Astrocyte (in vitro differentiated cells and primary cell): Measurements from ENCODE around the gene ROR1. TPM values are rescaled to one million over a fixed set of nuclear protein-coding genes. Genes with fewer than 3 reads are reported as not detected.

ENCODE experiments used
- DNase-seq: peaks from one replicate; pipeline ENCODE4 v3.0.0-alpha.2; 2010; ENCODE audit warnings: low read depth
- FAIRE-seq: peaks from 2 replicates; lab custom pipeline; 2011; peaks lifted over from hg19 to GRCh38; lab: Jason Lieb, UNC
- H2AFZ ChIP-seq: 2 replicates; pipeline ENCODE4 v1.6.0; 2012; ENCODE audit warnings: low read depth, low read length, inconsistent platforms
- H3K27ac ChIP-seq: 2 replicates; pipeline ENCODE4 v1.5.1; 2011; ENCODE audit warnings: low read depth, low read length, inconsistent platforms
- H3K27me3 ChIP-seq: 2 replicates; pipeline ENCODE4 v1.6.0; 2011; ENCODE audit warnings: low read length, inconsistent platforms; ENCODE audit not compliant: insufficient read depth
- H3K36me3 ChIP-seq: 2 replicates; pipeline ENCODE4 v1.5.1; 2011; ENCODE audit warnings: low read length, inconsistent platforms; ENCODE audit not compliant: insufficient read depth
- H3K4me1 ChIP-seq: 2 replicates; pipeline ENCODE4 v1.5.1; 2011; ENCODE audit warnings: low read length, inconsistent platforms; ENCODE audit not compliant: insufficient read depth
- H3K4me2 ChIP-seq: 2 replicates; pipeline ENCODE4 v1.6.0; 2012; ENCODE audit warnings: low read length, inconsistent platforms
- H3K4me3 ChIP-seq: 2 replicates; pipeline ENCODE4 v1.5.1; 2011; ENCODE audit warnings: low read depth, mild to moderate bottlenecking, low read length, inconsistent platforms; ENCODE audit not compliant: insufficient read depth
- H3K79me2 ChIP-seq: 2 replicates; pipeline ENCODE4 v1.6.0; 2012; ENCODE audit warnings: mild to moderate bottlenecking, low read length, inconsistent platforms; ENCODE audit not compliant: insufficient read depth
- H3K9ac ChIP-seq: 2 replicates; pipeline ENCODE4 v1.6.0; 2012; ENCODE audit warnings: mild to moderate bottlenecking, low read length, inconsistent platforms
- H3K9me3 ChIP-seq: 2 replicates; pipeline ENCODE4 v1.5.1; 2012; ENCODE audit warnings: low read depth, mild to moderate bottlenecking, low read length, inconsistent platforms; ENCODE audit not compliant: insufficient read depth
- H4K20me1 ChIP-seq: 2 replicates; pipeline ENCODE4 v1.6.0; 2012; ENCODE audit warnings: low read length, inconsistent platforms; ENCODE audit not compliant: insufficient read depth
- H3K27ac Mint-ChIP-seq: one replicate; pipeline ENCODE4 v1.8.0; 2021; ENCODE audit warnings: mild to moderate bottlenecking, mixed read lengths; ENCODE audit not compliant: unreplicated experiment
- H3K27me3 Mint-ChIP-seq: one replicate; pipeline ENCODE4 v1.8.0; 2021; ENCODE audit warnings: low read depth, mixed read lengths; ENCODE audit not compliant: unreplicated experiment
- H3K36me3 Mint-ChIP-seq: one replicate; pipeline ENCODE4 v1.8.0; 2021; ENCODE audit warnings: low read depth, mixed read lengths; ENCODE audit not compliant: unreplicated experiment
- H3K4me1 Mint-ChIP-seq: one replicate; pipeline ENCODE4 v1.8.0; 2021; ENCODE audit warnings: low read depth, mixed read lengths; ENCODE audit not compliant: unreplicated experiment
- H3K4me3 Mint-ChIP-seq: one replicate; pipeline ENCODE4 v1.8.0; 2021; ENCODE audit warnings: mild to moderate bottlenecking, moderate library complexity, mixed read lengths; ENCODE audit not compliant: unreplicated experiment
- H3K9me3 Mint-ChIP-seq: one replicate; pipeline ENCODE4 v1.8.0; 2021; ENCODE audit warnings: mild to moderate bottlenecking, mixed read lengths; ENCODE audit not compliant: unreplicated experiment
- CTCF ChIP-seq: IDR thresholded peaks from 2 replicates; pipeline ENCODE4 v1.5.1; 2011; ENCODE audit warnings: low read depth, mild to moderate bottlenecking, inconsistent platforms, low read length, moderate library complexity; ENCODE audit not compliant: insufficient read depth
- EZH2 ChIP-seq: IDR thresholded peaks from 2 replicates; pipeline ENCODE4 v1.6.1; 2012; ENCODE audit warnings: mild to moderate bottlenecking, low read length, inconsistent platforms; ENCODE audit not compliant: insufficient read depth
- total RNA-seq: library from RNA; stranded (reverse); gene quantifications from 2 replicates; pipeline ENCODE4 v1.2.1, GENCODE V29; 2021

ROR1 gene
- total RNA-seq, 1 donor from 2014 or later: 38.3 TPM

DNA sequence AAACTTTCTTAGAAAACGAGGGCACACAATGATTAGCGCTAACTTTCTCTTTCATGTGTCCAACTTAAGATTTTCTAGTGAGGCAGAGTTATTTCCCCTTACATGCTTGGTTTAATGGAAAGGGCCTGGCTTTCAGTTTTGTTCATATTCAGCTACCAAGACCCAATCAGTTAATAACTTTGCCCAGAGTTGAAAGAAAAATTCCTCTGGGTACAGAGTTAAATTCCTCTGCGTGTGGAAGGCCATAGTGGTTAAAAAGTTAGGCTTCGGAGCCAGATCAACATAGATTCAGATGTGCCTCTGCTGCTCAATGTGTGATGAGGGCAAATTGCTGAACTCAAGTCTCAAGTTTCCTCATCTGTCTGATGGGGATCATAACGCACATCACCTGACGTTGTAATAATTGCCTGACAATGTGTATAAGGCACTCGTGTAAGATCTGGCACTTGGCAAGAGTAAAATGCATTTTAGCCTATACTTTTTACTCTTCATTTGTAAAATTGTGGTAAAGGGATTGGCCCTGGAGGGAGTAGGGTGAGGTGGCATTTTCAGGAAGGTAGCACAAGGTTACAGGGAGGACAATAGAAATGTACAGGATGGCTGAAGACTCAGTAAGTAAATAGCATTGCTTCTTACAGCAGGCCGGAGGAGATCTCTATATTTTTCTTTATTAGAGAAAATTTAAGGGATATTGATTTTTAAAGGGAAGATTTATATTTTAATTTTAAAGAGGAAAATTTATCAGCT lies 103.4 kb downstream of the ROR1 start:
- no peak for TF ChIP-seq CTCF
- TF ChIP-seq EZH2: no peak
- Histone ChIP-seq H3K9ac (no peak overlapping the region), H3K4me3 (no peak overlapping the region), H3K9me3 (no peaks in the 10 kb centered on the region), H3K79me2 (peaks cover 3% of the 10 kb centered on the region), H3K27me3 (no peaks in the 10 kb centered on the region), H3K36me3 (no peaks in the 10 kb centered on the region), H4K20me1 (peaks cover 11% of the 10 kb centered on the region), H3K27ac (no peak overlapping the region), H3K4me1 (peaks cover 55% of the 10 kb centered on the region), H2AFZ (no peak overlapping the region), H3K4me2 (peak overlapping the region; percentile 28)
- Mint-ChIP-seq H3K27ac (peak overlapping the region; percentile 89), H3K4me3 (no peak overlapping the region), H3K9me3 (no peaks in the 10 kb centered on the region), H3K27me3 (no peaks in the 10 kb centered on the region), H3K4me1 (peaks cover 80% of the 10 kb centered on the region), H3K36me3 (no peaks in the 10 kb centered on the region)
- DNase-seq (peak; percentile 50), FAIRE-seq (no peak)

DNA sequence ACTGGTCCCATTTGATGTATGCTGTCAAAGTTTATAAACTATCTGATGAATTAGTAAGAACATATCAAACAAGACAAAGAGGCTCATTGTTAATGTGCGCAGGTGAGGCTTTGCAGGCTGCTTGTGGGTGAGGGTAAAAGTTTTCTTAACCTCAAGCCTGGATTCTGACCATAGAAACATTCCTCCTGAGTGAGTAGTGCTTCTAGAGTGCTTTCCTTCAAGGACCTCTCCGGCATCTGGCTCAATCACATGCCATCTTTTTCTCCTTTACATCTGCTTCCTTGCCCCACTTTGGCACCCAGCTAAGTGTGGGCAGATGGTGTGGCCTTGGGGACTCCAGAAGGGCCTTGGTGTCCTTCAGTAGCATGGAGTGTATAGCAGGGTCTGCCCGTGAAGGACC lies 104.0 kb downstream of the ROR1 start:
- Histone ChIP-seq H3K4me3 (no peak overlapping the region), H3K4me2 (peak overlapping the region; percentile 57), H3K36me3 (no peaks in the 10 kb centered on the region), H4K20me1 (peaks cover 11% of the 10 kb centered on the region), H3K9ac (no peak overlapping the region), H3K4me1 (peaks cover 55% of the 10 kb centered on the region), H3K27ac (peak overlapping the region; percentile 29), H2AFZ (no peak overlapping the region), H3K9me3 (no peaks in the 10 kb centered on the region), H3K27me3 (no peaks in the 10 kb centered on the region), H3K79me2 (peaks cover 6% of the 10 kb centered on the region)
- DNase-seq (peak; percentile 91), FAIRE-seq (peak; percentile 78)
- peak overlapping the region; percentile 36 for H3K4me3 Mint-ChIP-seq
- no peaks in the 10 kb centered on the region for H3K36me3 Mint-ChIP-seq
- H3K27ac Mint-ChIP-seq: peak overlapping the region; percentile 85
- H3K9me3 Mint-ChIP-seq: no peaks in the 10 kb centered on the region
- no peaks in the 10 kb centered on the region for H3K27me3 Mint-ChIP-seq
- TF ChIP-seq EZH2 (no peak), CTCF (no peak)
- peaks cover 80% of the 10 kb centered on the region for H3K4me1 Mint-ChIP-seq

- H3K4me3 ChIP-seq: no peak overlapping the region
- no peak overlapping the region for H2AFZ ChIP-seq
- H3K4me1 Mint-ChIP-seq: peaks cover 72% of the 10 kb centered on the region
- H3K27ac ChIP-seq: no peak overlapping the region
- peaks cover 46% of the 10 kb centered on the region for H3K4me1 ChIP-seq
- H3K36me3 Mint-ChIP-seq: no peaks in the 10 kb centered on the region
- no peaks in the 10 kb centered on the region for H3K27me3 ChIP-seq
- no peaks in the 10 kb centered on the region for H3K9me3 Mint-ChIP-seq
- H4K20me1 ChIP-seq: peaks cover 11% of the 10 kb centered on the region
- FAIRE-seq (no peak), DNase-seq (peak; percentile 46)
- no peak overlapping the region for H3K4me2 ChIP-seq
- no peaks in the 10 kb centered on the region for H3K27me3 Mint-ChIP-seq
- H3K9me3 ChIP-seq: no peaks in the 10 kb centered on the region
- TF ChIP-seq CTCF (no peak), EZH2 (no peak)
- H3K79me2 ChIP-seq: peaks cover 5% of the 10 kb centered on the region
- H3K4me3 Mint-ChIP-seq: no peak overlapping the region
- H3K27ac Mint-ChIP-seq: peak overlapping the region; percentile 85
- no peaks in the 10 kb centered on the region for H3K36me3 ChIP-seq
- H3K9ac ChIP-seq: no peak overlapping the region
Measured at GRCh38 chr1:63878932-63879331, 105.1 kb downstream of the ROR1 start.
